ENCODE results near the gene TMEM181. TPM values are rescaled to one million over a fixed set of nuclear protein-coding genes. Genes with fewer than 3 reads are reported as not detected.

The TMEM181 gene
- total RNA-seq, 1 donor from 2014 or later: 46.6 TPM

GRCh38 chr6:158677906-158678578, 118.2 kb downstream of the TMEM181 start:
- DNase-seq (ENCODE audit: extremely low read depth, low read depth, low spot score): no peak

GRCh38 chr6:158680015-158680414, 120.1 kb downstream of the TMEM181 start:
- DNase-seq (ENCODE audit: extremely low read depth, low read depth, low spot score): no peak

- no peak for DNase-seq (ENCODE audit: extremely low read depth, low read depth, low spot score)
Measured at GRCh38 chr6:158680481-158680880, 120.6 kb downstream of the TMEM181 start.

- DNase-seq (ENCODE audit: extremely low read depth, low read depth, low spot score): no peak
Measured at GRCh38 chr6:158684311-158684710, 124.4 kb downstream of the TMEM181 start.

DNA sequence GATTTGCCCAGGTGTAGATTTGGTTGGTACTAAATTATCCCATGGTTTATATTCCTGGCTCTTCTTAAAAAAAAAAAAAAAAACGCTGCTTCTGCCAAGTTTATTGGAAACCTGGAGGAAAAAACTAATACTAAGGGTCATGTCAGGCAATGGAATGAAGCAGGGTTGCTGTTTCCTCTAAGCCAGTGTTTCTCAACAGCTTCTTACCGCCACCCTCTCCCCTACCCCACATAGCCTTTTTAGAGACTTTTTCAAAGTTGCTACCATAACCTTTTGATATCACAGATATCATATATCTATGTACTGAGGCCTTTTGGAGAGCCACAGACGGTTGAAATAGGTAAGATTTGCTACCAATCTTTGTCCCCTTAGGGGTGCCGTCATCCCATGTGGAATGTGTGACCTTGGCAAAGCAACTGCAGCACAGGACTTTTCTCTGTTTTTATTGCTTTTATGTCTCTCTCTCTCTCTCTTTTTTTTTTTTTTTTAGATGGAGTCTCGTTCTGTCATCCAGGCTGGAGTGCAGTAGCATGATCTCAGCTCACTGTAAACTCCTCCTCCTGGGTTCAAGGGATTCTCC, 124.9 kb downstream of the TMEM181 start:
- no peak for DNase-seq (ENCODE audit: extremely low read depth, low read depth, low spot score)

Other genes starting within 250 kb of the TMEM181 start
- 40.7 and 55.1 TPM in 2 replicates for gene TULP4, start 247.6 kb upstream of the TMEM181 start, total RNA-seq
- gene DYNLT1, start 84.7 kb downstream of the TMEM181 start, total RNA-seq: 143 and 193 TPM in 2 replicates
- 2.2 and 4.4 TPM in 2 replicates for gene SYTL3, start 90.0 kb downstream of the TMEM181 start, total RNA-seq